ENCODE results near the gene MCF2L. TPM values are rescaled to one million over a fixed set of nuclear protein-coding genes. Genes with fewer than 3 reads are reported as not detected.

The MCF2L gene
- total RNA-seq, 1 experiment from 2014 or later = not detected

- no peak overlapping the region for H3K27ac Mint-ChIP-seq (ENCODE audit: low read depth, unreplicated experiment)
- H3K27me3 Mint-ChIP-seq (ENCODE audit: insufficient read depth, unreplicated experiment) = no peaks in the 10 kb centered on the region
- ChIA-PET POLR2A (no interaction called here), CTCF (interaction anchor here (1.1 kb wide), 1 partner anchor 13 kb away, joined by 4 read pairs; no protein-coding TSS in a partner anchor)
- intact Hi-C loops (cut with micrococcal nuclease) = no loop called here
- H3K4me3 Mint-ChIP-seq (ENCODE audit: unreplicated experiment) = no peak overlapping the region
- no TSS peak for BruUV-seq (replicated peaks)
- peaks cover 13% of the 10 kb centered on the region for H3K9me3 Mint-ChIP-seq (ENCODE audit: unreplicated experiment)
- TF ChIP-seq, protein P1, sequence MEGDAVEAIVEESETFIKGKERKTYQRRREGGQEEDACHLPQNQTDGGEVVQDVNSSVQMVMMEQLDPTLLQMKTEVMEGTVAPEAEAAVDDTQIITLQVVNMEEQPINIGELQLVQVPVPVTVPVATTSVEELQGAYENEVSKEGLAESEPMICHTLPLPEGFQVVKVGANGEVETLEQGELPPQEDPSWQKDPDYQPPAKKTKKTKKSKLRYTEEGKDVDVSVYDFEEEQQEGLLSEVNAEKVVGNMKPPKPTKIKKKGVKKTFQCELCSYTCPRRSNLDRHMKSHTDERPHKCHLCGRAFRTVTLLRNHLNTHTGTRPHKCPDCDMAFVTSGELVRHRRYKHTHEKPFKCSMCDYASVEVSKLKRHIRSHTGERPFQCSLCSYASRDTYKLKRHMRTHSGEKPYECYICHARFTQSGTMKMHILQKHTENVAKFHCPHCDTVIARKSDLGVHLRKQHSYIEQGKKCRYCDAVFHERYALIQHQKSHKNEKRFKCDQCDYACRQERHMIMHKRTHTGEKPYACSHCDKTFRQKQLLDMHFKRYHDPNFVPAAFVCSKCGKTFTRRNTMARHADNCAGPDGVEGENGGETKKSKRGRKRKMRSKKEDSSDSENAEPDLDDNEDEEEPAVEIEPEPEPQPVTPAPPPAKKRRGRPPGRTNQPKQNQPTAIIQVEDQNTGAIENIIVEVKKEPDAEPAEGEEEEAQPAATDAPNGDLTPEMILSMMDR (IDR thresholded peaks at IDR 0.05; ENCODE audit: unreplicated experiment) = no peak
- H3K4me1 Mint-ChIP-seq (ENCODE audit: insufficient read depth, unreplicated experiment) = no peaks in the 10 kb centered on the region
- no peak for DNase-seq (ENCODE audit: unreplicated experiment)
- H3K36me3 Mint-ChIP-seq (ENCODE audit: insufficient read depth, unreplicated experiment) = no peaks in the 10 kb centered on the region
These were observed 47.0 kb downstream of the MCF2L start for GRCh38 chr13:113015826-113016525.

- no peak for DNase-seq (ENCODE audit: unreplicated experiment)
- Mint-ChIP-seq H3K9me3 (ENCODE audit: unreplicated experiment) (peaks cover 6% of the 10 kb centered on the region), H3K4me3 (ENCODE audit: unreplicated experiment) (no peak overlapping the region), H3K27ac (ENCODE audit: low read depth, unreplicated experiment) (no peak overlapping the region), H3K27me3 (ENCODE audit: insufficient read depth, unreplicated experiment) (no peaks in the 10 kb centered on the region), H3K4me1 (ENCODE audit: insufficient read depth, unreplicated experiment) (no peaks in the 10 kb centered on the region), H3K36me3 (ENCODE audit: insufficient read depth, unreplicated experiment) (no peaks in the 10 kb centered on the region)
- intact Hi-C loops (cut with micrococcal nuclease) = no loop called here
- ChIA-PET POLR2A (no interaction called here), CTCF (interaction anchor here (1.1 kb wide), 1 partner anchor 13 kb away, joined by 4 read pairs; no protein-coding TSS in a partner anchor)
- TF ChIP-seq, protein P1 (IDR thresholded peaks at IDR 0.05; ENCODE audit: unreplicated experiment) = no peak
- BruUV-seq (replicated peaks) = no TSS peak
These were observed 47.7 kb downstream of the MCF2L start for GRCh38 chr13:113016526-113017295.

- Mint-ChIP-seq H3K27ac (ENCODE audit: low read depth, unreplicated experiment) (no peak overlapping the region), H3K4me1 (ENCODE audit: insufficient read depth, unreplicated experiment) (no peaks in the 10 kb centered on the region), H3K27me3 (ENCODE audit: insufficient read depth, unreplicated experiment) (no peaks in the 10 kb centered on the region), H3K4me3 (ENCODE audit: unreplicated experiment) (no peak overlapping the region), H3K36me3 (ENCODE audit: insufficient read depth, unreplicated experiment) (no peaks in the 10 kb centered on the region), H3K9me3 (ENCODE audit: unreplicated experiment) (no peaks in the 10 kb centered on the region)
- intact Hi-C loops (cut with micrococcal nuclease) = no loop called here
- TF ChIP-seq, protein P1 (IDR thresholded peaks at IDR 0.05; ENCODE audit: unreplicated experiment) = no peak
- POLR2A ChIA-PET = no interaction called here
- no peak for DNase-seq (ENCODE audit: unreplicated experiment)
- CTCF ChIA-PET = interaction anchor here (1.3 kb wide), 1 partner anchor 11 kb away, joined by 6 read pairs; no protein-coding TSS in a partner anchor
- BruUV-seq (replicated peaks) = no TSS peak
These were observed 48.6 kb downstream of the MCF2L start for GRCh38 chr13:113017506-113018215.
